ENCODE measurements around the gene SLC3A2. TPM values are rescaled to one million over a fixed set of nuclear protein-coding genes. Genes with fewer than 3 reads are reported as not detected.

Gene SLC3A2
- 182 TPM for polyA plus RNA-seq
- long read RNA-seq, donor 1, transcript SLC3A2-201 (9 exons, 1,904 nt) = major isoform, 28 of 45 reads
- long read RNA-seq, donor 1, transcript SLC3A2-208 (8 exons, 1,486 nt) = minor isoform, 7 of 45 reads
- long read RNA-seq, donor 1, partial matches to known transcripts = 7 of 45 reads
- long read RNA-seq, donor 1, other reads (novel, unspliced or antisense) = 0 of 45 reads
- long read RNA-seq, donor 2, transcript SLC3A2-208 (8 exons, 1,486 nt) = minor isoform, 23 of 124 reads
- long read RNA-seq, donor 2, transcript SLC3A2-201 (9 exons, 1,904 nt) = major isoform, 65 of 124 reads
- long read RNA-seq, donor 2, partial matches to known transcripts = 28 of 124 reads
- long read RNA-seq, donor 2, other reads (novel, unspliced or antisense) = 0 of 124 reads
- long read RNA-seq, donor 3 = 0 reads
- long read RNA-seq, donor 4, partial matches to known transcripts = 0 of 4 reads
- long read RNA-seq, donor 4, other reads (novel, unspliced or antisense) = 0 of 4 reads
- long read RNA-seq, donor 5, transcript SLC3A2-201 (9 exons, 1,904 nt) = major isoform, 16 of 25 reads
- long read RNA-seq, donor 5, transcript SLC3A2-208 (8 exons, 1,486 nt) = minor isoform, 5 of 25 reads
- long read RNA-seq, donor 5, partial matches to known transcripts = 0 of 25 reads
- long read RNA-seq, donor 5, other reads (novel, unspliced or antisense) = 0 of 25 reads
- long read RNA-seq, donor 6, transcript SLC3A2-208 (8 exons, 1,486 nt) = minor isoform, 10 of 91 reads
- long read RNA-seq, donor 6, transcript SLC3A2-201 (9 exons, 1,904 nt) = major isoform, 56 of 91 reads
- long read RNA-seq, donor 6, partial matches to known transcripts = 18 of 91 reads
- long read RNA-seq, donor 6, other reads (novel, unspliced or antisense) = 0 of 91 reads
- long read RNA-seq, donor 7, transcript SLC3A2-201 (9 exons, 1,904 nt) = major isoform, 6 of 7 reads
- long read RNA-seq, donor 7, partial matches to known transcripts = 0 of 7 reads
- long read RNA-seq, donor 7, other reads (novel, unspliced or antisense) = 0 of 7 reads
- long read RNA-seq, donor 8, transcript SLC3A2-201 (9 exons, 1,904 nt) = major isoform, 57 of 146 reads
- long read RNA-seq, donor 8, transcript SLC3A2-208 (8 exons, 1,486 nt) = minor isoform, 21 of 146 reads
- long read RNA-seq, donor 8, partial matches to known transcripts = 62 of 146 reads
- long read RNA-seq, donor 8, other reads (novel, unspliced or antisense) = 0 of 146 reads
- long read RNA-seq, donor 9, transcript SLC3A2-201 (9 exons, 1,904 nt) = major isoform, 44 of 80 reads
- long read RNA-seq, donor 9, transcript SLC3A2-208 (8 exons, 1,486 nt) = minor isoform, 19 of 80 reads
- long read RNA-seq, donor 9, partial matches to known transcripts = 13 of 80 reads
- long read RNA-seq, donor 9, other reads (novel, unspliced or antisense) = 0 of 80 reads
- long read RNA-seq, donor 10, transcript SLC3A2-201 (9 exons, 1,904 nt) = major isoform, 59 of 121 reads
- long read RNA-seq, donor 10, transcript SLC3A2-208 (8 exons, 1,486 nt) = minor isoform, 8 of 121 reads
- long read RNA-seq, donor 10, partial matches to known transcripts = 48 of 121 reads
- long read RNA-seq, donor 10, other reads (novel, unspliced or antisense) = 0 of 121 reads
- long read RNA-seq, donor 11, transcript SLC3A2-201 (9 exons, 1,904 nt) = major isoform, 49 of 71 reads
- long read RNA-seq, donor 11, transcript SLC3A2-208 (8 exons, 1,486 nt) = minor isoform, 10 of 71 reads
- long read RNA-seq, donor 11, partial matches to known transcripts = 9 of 71 reads
- long read RNA-seq, donor 11, other reads (novel, unspliced or antisense) = 0 of 71 reads

GRCh38 chr11:62880803-62881578 is at the start of gene SLC3A2:
Gene SLC3A2, plus strand, starts transcription at chr11:62880896. Its CDS starts 128 bp downstream, at chr11:62881024.
- Histone ChIP-seq H3K4me3 (ENCODE audit: low read length) (peak within 1 kb of the TSS; percentile 98), H3K27me3 (ENCODE audit: control insufficient read depth, insufficient read depth, low read length) (no peaks in the 10 kb centered on the region), H3K27ac (ENCODE audit: low read length) (peak within 1 kb of the TSS; percentile 100), H3K4me1 (ENCODE audit: control insufficient read depth, insufficient read depth, low read length) (peaks cover 40% of the 10 kb centered on the region), H3K36me3 (ENCODE audit: control insufficient read depth, insufficient read depth, low read length) (peaks cover 37% of the 10 kb centered on the region), H3K9me3 (ENCODE audit: control insufficient read depth, low read depth, low read length) (no peaks in the 10 kb centered on the region)
- DNase-seq = peak; percentile 88 to 95
- WGBS (ENCODE audit: insufficient coverage, low lambda C conversion rate) = no CpG with 5 or more reads among the region's 69 CpGs

- peak overlapping the region; percentile 87 for H3K4me3 ChIP-seq (ENCODE audit: low read length)
- H3K4me1 ChIP-seq (ENCODE audit: control insufficient read depth, insufficient read depth, low read length) = peaks cover 10% of the 10 kb centered on the region
- WGBS (ENCODE audit: insufficient coverage, low lambda C conversion rate) = no CpG with 5 or more reads among the region's 33 CpGs
- no peaks in the 10 kb centered on the region for H3K9me3 ChIP-seq (ENCODE audit: control insufficient read depth, low read depth, low read length)
- H3K27ac ChIP-seq (ENCODE audit: low read length) = peak overlapping the region; percentile 98
- peak in 1 of 2 donors; percentile 17 for DNase-seq
- H3K36me3 ChIP-seq (ENCODE audit: control insufficient read depth, insufficient read depth, low read length) = peaks cover 42% of the 10 kb centered on the region
- H3K27me3 ChIP-seq (ENCODE audit: control insufficient read depth, insufficient read depth, low read length) = no peaks in the 10 kb centered on the region
These were observed 49.7 kb upstream of the SLC3A2 start for GRCh38 chr11:62830904-62831519.

- H3K27me3 ChIP-seq (ENCODE audit: control insufficient read depth, insufficient read depth, low read length) = no peaks in the 10 kb centered on the region
- H3K4me3 ChIP-seq (ENCODE audit: low read length) = peak within 1 kb of the TSS; percentile 87
- DNase-seq = peak; percentile 99
- H3K36me3 ChIP-seq (ENCODE audit: control insufficient read depth, insufficient read depth, low read length) = peaks cover 46% of the 10 kb centered on the region
- H3K27ac ChIP-seq (ENCODE audit: low read length) = peak within 1 kb of the TSS; percentile 98
- H3K9me3 ChIP-seq (ENCODE audit: control insufficient read depth, low read depth, low read length) = no peaks in the 10 kb centered on the region
- WGBS (ENCODE audit: insufficient coverage, low lambda C conversion rate) = no CpG with 5 or more reads among the region's 65 CpGs
- peaks cover 10% of the 10 kb centered on the region for H3K4me1 ChIP-seq (ENCODE audit: control insufficient read depth, insufficient read depth, low read length)
These were observed 49.0 kb upstream of the SLC3A2 start, which contains the start of gene STX5 for GRCh38 chr11:62831520-62832335. Gene STX5, minus strand, starts transcription at chr11:62832051. Its CDS starts 808 bp downstream, at chr11:62831243.

DNA sequence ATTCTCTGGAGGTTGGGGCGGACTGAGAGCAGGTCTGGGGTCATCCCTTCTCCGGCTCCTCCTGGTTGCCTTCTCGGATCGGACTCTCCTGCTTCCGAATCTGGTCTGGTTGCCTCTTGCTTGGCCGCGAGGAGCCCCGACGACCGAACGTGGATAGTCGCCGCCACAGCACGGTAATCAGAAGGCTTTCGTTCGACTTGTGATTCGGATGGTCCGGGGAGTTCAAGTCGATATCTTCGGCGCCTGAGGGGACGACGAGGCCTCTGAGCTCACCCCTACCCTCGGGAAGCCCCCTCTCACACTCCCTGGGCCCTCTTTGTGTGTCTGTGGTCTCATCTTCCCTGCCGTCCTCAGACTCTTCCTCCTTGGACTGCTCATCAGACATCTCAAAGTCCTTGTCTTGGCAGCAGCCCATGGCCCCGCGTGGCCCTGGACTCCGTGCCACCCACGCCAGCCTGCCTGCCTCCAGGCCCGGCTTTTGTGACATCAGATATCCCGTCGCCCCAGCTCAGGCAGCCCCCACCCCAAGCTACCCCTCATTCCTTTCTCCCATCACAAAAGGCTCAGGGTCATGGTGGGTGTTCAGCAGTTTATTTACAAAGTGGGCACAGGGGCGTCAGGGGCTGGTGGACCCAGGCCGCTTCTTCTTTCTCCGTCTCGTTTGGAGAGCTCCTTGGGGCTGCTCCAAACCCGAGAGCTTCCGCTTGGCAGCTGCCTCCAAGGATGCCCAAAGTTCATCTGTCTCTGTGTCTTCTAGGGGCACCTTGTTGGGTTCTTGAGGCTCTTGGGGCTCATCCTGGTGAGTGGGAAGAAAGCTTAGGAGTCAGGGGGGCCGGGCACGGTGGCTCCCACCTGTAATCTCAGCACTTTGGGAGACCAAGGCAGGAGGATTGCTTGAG is 48.1 kb upstream of the SLC3A2 start, which contains the start of gene TEX54:
Gene TEX54, minus strand, starts transcription at position 506 of the 899 bp plus-strand sequence.
- no peaks in the 10 kb centered on the region for H3K9me3 ChIP-seq (ENCODE audit: control insufficient read depth, low read depth, low read length)
- H3K27me3 ChIP-seq (ENCODE audit: control insufficient read depth, insufficient read depth, low read length) = no peaks in the 10 kb centered on the region
- H3K4me3 ChIP-seq (ENCODE audit: low read length) = peak within 1 kb of the TSS; percentile 87
- no CpG with 5 or more reads among the region's 40 CpGs for WGBS (ENCODE audit: insufficient coverage, low lambda C conversion rate)
- DNase-seq = peak in 1 of 2 donors; percentile 76
- peaks cover 40% of the 10 kb centered on the region for H3K36me3 ChIP-seq (ENCODE audit: control insufficient read depth, insufficient read depth, low read length)
- H3K4me1 ChIP-seq (ENCODE audit: control insufficient read depth, insufficient read depth, low read length) = peaks cover 10% of the 10 kb centered on the region
- H3K27ac ChIP-seq (ENCODE audit: low read length) = peak within 1 kb of the TSS; percentile 98

DNA sequence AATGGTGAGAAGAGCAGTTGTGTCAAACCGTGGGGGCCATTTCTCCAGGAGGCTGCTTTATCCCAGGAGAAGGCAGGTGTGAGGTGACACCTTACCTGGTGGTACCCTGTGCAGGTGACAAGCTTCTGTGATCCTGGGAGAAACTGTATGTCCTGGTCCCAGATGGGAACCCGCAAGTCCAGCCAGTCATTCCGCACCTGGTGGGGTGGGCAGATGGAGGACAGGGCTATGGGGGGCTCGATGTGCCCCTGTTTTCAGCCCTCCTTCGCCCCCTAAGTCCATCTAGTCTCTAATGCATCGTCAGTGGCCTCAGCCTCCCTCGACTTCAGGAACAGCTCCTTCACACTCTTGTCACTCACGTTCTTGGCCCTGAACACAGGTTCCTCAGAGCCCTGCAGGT is 45.4 kb upstream of the SLC3A2 start:
- WGBS (ENCODE audit: insufficient coverage, low lambda C conversion rate) = 89% methylated on average over 3 of the region's 8 CpGs
- no peak overlapping the region for H3K27ac ChIP-seq (ENCODE audit: low read length)
- no peaks in the 10 kb centered on the region for H3K27me3 ChIP-seq (ENCODE audit: control insufficient read depth, insufficient read depth, low read length)
- peaks cover 14% of the 10 kb centered on the region for H3K4me1 ChIP-seq (ENCODE audit: control insufficient read depth, insufficient read depth, low read length)
- H3K9me3 ChIP-seq (ENCODE audit: control insufficient read depth, low read depth, low read length) = no peaks in the 10 kb centered on the region
- DNase-seq = no peak
- H3K4me3 ChIP-seq (ENCODE audit: low read length) = no peak overlapping the region
- H3K36me3 ChIP-seq (ENCODE audit: control insufficient read depth, insufficient read depth, low read length) = peaks cover 34% of the 10 kb centered on the region

GRCh38 chr11:62839050-62839945 is 41.4 kb upstream of the SLC3A2 start, which contains the start of gene WDR74:
Gene WDR74, minus strand, starts transcription at chr11:62839590. Its CDS starts 20 bp downstream, at chr11:62839570.
- Histone ChIP-seq H3K36me3 (ENCODE audit: control insufficient read depth, insufficient read depth, low read length) (peaks cover 29% of the 10 kb centered on the region), H3K4me1 (ENCODE audit: control insufficient read depth, insufficient read depth, low read length) (peaks cover 15% of the 10 kb centered on the region), H3K27ac (ENCODE audit: low read length) (peak within 1 kb of the TSS; percentile 99), H3K27me3 (ENCODE audit: control insufficient read depth, insufficient read depth, low read length) (no peaks in the 10 kb centered on the region), H3K4me3 (ENCODE audit: low read length) (peak within 1 kb of the TSS; percentile 90), H3K9me3 (ENCODE audit: control insufficient read depth, low read depth, low read length) (no peaks in the 10 kb centered on the region)
- peak; percentile 95 to 96 for DNase-seq
- 0% methylated on average over 5 of the region's 62 CpGs for WGBS (ENCODE audit: insufficient coverage, low lambda C conversion rate)

All from large intestine (tissue), 12 donors.